Kidney epithelial cell (primary cell): ENCODE measurements around the gene HOXA11. TPM values are rescaled to one million over a fixed set of nuclear protein-coding genes. Genes with fewer than 3 reads are reported as not detected.

Experiments
- DNase-seq: peaks from one replicate; pipeline ENCODE4 v3.0.0-alpha.2; 2010; ENCODE audit warnings: low read depth
- H3K27me3 ChIP-seq: 2 replicates; pipeline ENCODE4 v1.6.0; 2011; ENCODE audit warnings: low read length; ENCODE audit not compliant: control insufficient read depth, insufficient read depth
- H3K36me3 ChIP-seq: 2 replicates; pipeline ENCODE4 v1.5.1; 2011; ENCODE audit warnings: low read length; ENCODE audit not compliant: control insufficient read depth, insufficient read depth
- H3K4me3 ChIP-seq: 2 replicates; pipeline ENCODE4 v1.5.1; 2011; ENCODE audit warnings: low read depth, mild to moderate bottlenecking, control low read depth, low read length
- CTCF ChIP-seq: IDR thresholded peaks from 2 replicates; pipeline ENCODE4 v1.5.1; 2011; ENCODE audit warnings: mild to moderate bottlenecking, moderate library complexity, low read length, control low read depth, inconsistent platforms; ENCODE audit not compliant: insufficient read depth, poor library complexity, severe bottlenecking
- total RNA-seq: library from RNA; depleted of rRNA; stranded (reverse); fragments of >200 nt; gene quantifications from 2 replicates; pipeline ENCODE4 v1.2.3, GENCODE V29; 2015

The HOXA11 gene
- total RNA-seq, 1 donor from 2014 or later: 17.3 TPM

- TF ChIP-seq CTCF: no peak
- DNase-seq: no peak
- Histone ChIP-seq H3K4me3 (peak overlapping the region; percentile 72), H3K36me3 (peaks cover 1% of the 10 kb centered on the region), H3K27me3 (peaks cover 2% of the 10 kb centered on the region)
Measured at GRCh38 chr7:27138472-27138871, 46.6 kb downstream of the HOXA11 start.

- H3K27me3 ChIP-seq: no peaks in the 10 kb centered on the region
- H3K4me3 ChIP-seq: no peak overlapping the region
- no peak for DNase-seq
- TF ChIP-seq CTCF: no peak
- H3K36me3 ChIP-seq: no peaks in the 10 kb centered on the region
Measured at GRCh38 chr7:27137640-27138315, 47.3 kb downstream of the HOXA11 start.

- no peaks in the 10 kb centered on the region for H3K36me3 ChIP-seq
- H3K27me3 ChIP-seq: no peaks in the 10 kb centered on the region
- H3K4me3 ChIP-seq: no peak overlapping the region
- no peak for TF ChIP-seq CTCF
- peak; percentile 80 for DNase-seq
Measured at GRCh38 chr7:27134392-27134791, 50.6 kb downstream of the HOXA11 start.

GRCh38 chr7:27133409-27134231, 51.4 kb downstream of the HOXA11 start:
- DNase-seq: no peak
- peaks cover 1% of the 10 kb centered on the region for H3K36me3 ChIP-seq
- no peak for TF ChIP-seq CTCF
- no peaks in the 10 kb centered on the region for H3K27me3 ChIP-seq
- H3K4me3 ChIP-seq: no peak overlapping the region

- Histone ChIP-seq H3K36me3 (peaks cover 1% of the 10 kb centered on the region), H3K4me3 (no peak overlapping the region), H3K27me3 (no peaks in the 10 kb centered on the region)
- no peak for DNase-seq
- TF ChIP-seq CTCF: no peak
Measured at GRCh38 chr7:27132978-27133377, 52.1 kb downstream of the HOXA11 start.
